Forelimb muscle (tissue), 1 donor: Measurements from ENCODE around the gene RAF1. TPM values are rescaled to one million over a fixed set of nuclear protein-coding genes. Genes with fewer than 3 reads are reported as not detected.
"Not testable (repeated sequence)": the region's sequence is repeated elsewhere in the genome, so short reads cannot be mapped to it uniquely, and the experiment has no call there.

ENCODE experiments used
- DNase-seq: peaks from one replicate; pipeline ENCODE4 v3.0.0-alpha.2; 2013; ENCODE audit warnings: low read depth
- polyA plus RNA-seq: library from polyadenylated mRNA; unstranded; fragments of 120-200 nt; gene quantifications from one replicate; pipeline ENCODE4 v1.2.1, GENCODE V29; 2013; ENCODE audit not compliant: insufficient read length

RAF1 gene
- polyA plus RNA-seq, 1 donor, result 105 TPM

DNA sequence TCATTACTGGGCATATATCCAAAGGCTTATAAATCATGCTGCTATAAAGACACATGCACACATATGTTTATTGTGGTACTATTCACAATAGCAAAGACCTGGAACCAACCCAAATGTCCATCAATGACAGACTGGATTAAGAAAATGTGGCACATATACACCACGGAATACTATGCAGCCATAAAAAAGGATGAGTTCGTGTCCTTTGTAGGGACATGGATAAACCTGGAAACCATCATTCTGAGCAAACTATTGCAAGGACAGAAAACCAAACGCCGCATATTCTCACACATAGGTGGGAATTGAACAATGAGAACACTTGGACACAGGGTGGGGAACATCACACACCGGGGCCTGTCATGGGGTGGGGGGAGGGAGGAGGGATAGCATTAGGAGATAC, 23.1 kb downstream of the RAF1 start:
- not testable (repeated sequence) for DNase-seq

DNA sequence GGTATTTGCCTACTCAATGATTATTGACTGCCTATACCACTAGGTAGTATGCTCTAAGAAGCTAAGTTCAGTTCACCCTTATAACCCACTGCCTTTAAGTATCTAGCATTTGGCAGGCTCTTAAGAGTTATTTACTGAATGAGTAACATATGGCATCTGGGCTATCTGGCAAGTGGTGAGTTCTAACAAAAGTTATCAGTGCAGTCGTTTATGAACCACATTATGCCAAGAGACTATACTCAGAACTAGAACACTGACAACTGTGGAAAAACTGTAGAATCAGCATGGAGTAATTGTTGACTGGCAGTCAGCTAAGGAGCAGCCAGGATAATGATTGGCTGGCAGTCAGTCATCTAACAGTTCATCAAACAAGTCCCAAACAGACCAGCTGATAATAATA, 25.8 kb downstream of the RAF1 start:
- no peak for DNase-seq

- DNase-seq, result no peak
These were observed 30.8 kb downstream of the RAF1 start for GRCh38 chr3:12633108-12633507.

DNA sequence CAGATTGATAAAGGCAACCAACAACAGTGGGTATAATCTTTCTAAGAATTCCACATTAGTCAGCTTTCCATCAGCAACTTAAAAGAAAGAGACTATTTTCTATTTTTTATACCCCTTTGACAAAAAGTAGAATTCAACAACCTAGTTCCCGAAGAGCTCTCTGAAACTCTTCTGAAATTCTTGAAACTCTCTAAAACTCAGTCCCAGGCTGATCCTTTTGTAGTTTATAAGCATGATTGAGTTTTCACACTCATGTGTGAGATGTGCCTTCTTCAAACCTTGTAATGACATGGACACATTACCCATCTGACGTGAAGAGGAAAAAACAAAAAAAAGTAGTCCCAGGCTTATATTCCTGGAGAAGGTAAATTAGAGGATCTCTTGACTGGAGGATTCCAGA, 31.4 kb downstream of the RAF1 start:
- no peak for DNase-seq

- not testable (repeated sequence) for DNase-seq
These were observed 33.1 kb downstream of the RAF1 start for GRCh38 chr3:12630843-12631242.

- no peak for DNase-seq
These were observed 33.6 kb downstream of the RAF1 start for GRCh38 chr3:12630292-12630691.

DNA sequence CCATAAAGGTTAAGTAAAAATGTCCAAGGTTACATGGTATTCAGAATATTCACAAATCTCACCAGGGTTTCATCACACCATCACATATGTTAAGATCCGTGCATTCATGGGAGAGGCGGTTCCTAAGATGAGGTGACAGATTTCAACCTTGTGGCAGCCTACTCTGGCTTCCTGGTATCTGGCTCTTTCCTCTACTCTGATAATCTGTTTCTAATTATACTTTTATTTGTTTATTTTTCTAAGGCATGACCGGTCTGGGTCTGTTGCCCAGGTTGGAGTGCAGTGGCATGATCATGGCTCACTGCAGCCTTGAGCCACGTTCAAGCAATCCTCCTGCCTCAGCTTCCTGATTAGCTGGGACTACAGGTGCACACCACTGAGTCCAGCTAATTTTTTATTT, 34.4 kb downstream of the RAF1 start:
- no peak for DNase-seq

DNA sequence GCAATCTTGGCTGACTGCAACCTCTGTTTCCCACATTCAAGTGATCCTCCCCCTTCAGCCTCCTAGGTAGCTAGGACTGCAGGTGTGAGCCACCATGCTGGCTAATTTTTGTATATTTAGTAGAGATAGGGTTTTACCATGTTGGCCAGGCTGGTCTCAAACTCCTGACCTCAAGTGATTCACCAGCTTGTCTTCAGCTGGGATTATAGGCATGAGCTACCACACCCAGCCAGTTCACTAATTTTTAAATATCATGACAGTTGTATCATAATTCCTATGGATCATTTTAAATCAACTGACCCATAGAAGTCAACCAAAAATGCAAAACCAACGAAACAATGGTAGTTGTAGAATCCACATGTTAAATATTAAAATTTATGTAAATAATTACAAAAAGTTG, 35.1 kb downstream of the RAF1 start:
- no peak for DNase-seq

DNA sequence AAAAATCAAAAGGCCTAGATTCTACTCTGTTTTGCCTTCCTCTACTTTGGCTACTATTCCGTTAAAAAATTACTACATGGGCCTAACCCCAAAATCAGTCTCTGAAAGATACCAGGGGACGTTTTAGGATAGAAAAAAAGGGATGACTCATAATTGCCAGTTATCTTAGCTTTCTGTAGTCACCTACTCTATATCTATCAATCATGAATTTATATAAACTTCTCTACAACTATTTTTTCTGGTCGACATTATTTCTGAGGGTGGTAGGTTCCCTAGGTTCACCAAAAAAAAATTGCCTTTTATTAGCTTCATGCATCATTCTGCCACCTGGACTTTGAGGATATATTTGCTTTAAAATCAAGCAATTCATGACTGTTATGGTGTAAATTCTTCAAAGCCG, 36.5 kb downstream of the RAF1 start:
- no peak for DNase-seq

DNA sequence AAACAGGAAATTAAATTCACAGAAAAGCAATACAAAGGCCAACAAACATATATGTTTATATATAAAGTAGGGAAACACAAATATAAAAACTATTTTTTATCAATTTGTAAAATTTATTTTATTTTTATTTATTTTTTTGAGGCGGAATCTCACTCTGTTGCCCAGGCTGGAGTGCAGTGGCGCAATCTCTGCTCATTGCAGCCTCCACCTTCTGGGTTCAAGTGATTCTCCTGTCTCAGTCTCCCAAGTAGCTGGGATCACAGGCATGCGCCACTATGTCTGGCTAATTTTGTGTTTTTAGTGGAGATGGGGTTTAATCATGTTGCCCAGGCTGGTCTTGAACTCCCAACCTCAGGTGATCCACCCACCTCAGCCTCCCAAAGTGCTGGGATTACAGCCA, 39.0 kb downstream of the RAF1 start:
- not testable (repeated sequence) for DNase-seq

GRCh38 chr3:12624056-12624455, 39.9 kb downstream of the RAF1 start:
- no peak for DNase-seq

GRCh38 chr3:12622335-12622734, 41.6 kb downstream of the RAF1 start:
- no peak for DNase-seq

GRCh38 chr3:12620729-12621128, 43.2 kb downstream of the RAF1 start:
- DNase-seq, result no peak

DNA sequence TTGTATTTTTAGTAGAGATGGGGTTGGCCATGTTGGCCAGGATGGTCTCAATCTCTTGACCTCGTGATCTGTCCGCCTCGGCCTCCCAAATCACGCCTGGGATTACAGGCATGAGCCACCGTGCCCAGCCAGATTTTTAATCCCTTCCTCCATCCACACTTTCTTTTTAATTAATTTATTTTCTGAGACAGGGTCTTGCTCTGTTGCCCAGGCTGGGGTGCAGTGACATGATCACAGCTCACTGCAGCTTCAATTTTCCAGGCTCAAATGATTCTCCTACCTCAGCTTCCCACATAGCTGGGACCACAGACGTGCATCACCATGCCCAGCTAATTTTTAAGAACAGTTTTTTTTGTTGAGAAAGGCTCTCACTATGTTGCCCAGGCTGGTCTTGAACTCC, 43.6 kb downstream of the RAF1 start:
- no peak for DNase-seq

- DNase-seq, result no peak
These were observed 45.5 kb downstream of the RAF1 start for GRCh38 chr3:12618426-12618825.

GRCh38 chr3:12615266-12615665, 48.7 kb downstream of the RAF1 start:
- no peak for DNase-seq

- DNase-seq, result no peak
These were observed 50.7 kb downstream of the RAF1 start for GRCh38 chr3:12613250-12613649.

GRCh38 chr3:12612514-12613226, 51.2 kb downstream of the RAF1 start:
- DNase-seq, result no peak

GRCh38 chr3:12611117-12611516, 52.8 kb downstream of the RAF1 start:
- DNase-seq, result no peak

- DNase-seq, result no peak
These were observed 55.5 kb downstream of the RAF1 start for GRCh38 chr3:12608376-12608775.

- no peak for DNase-seq
These were observed 59.9 kb downstream of the RAF1 start for GRCh38 chr3:12603969-12604368.

- DNase-seq, result no peak
These were observed 62.8 kb downstream of the RAF1 start for GRCh38 chr3:12601072-12601471.

DNA sequence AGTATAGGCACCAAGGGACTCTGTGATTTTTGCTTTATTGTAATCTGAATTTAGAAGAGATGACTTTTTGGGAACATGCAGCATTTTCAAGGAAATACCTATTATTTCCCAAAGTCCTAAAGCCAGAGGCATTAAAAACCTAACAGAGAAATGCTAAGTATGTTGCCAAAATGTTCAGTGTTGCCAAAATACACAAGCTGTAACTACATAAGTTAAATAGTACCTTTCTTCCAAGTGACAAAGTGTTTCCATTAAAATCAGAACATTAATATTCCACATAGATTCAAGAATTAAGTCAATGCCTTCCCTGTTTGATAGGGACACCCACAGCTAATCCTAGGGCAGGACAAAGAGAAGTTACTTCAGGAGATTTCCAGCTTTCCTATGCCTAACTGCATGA, 65.0 kb downstream of the RAF1 start:
- DNase-seq, result no peak

DNA sequence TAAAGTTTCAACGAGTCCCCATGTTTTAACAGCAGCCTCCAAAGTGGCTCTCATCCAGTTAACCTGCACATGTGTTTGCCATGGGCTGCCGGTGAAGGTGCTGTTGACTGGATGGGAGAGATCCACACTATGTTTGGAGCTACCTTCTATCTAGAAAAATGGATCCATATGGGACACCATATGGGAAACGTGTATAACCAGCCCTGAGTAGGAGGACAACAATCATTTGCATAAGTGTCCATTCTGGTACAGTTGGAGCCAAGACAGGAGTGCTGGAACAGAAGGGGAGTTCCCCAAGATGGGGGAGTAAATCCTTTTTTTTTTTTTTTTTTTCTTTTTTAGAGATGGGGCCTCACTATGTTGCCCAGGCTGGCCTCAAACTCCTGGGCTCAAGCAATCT, 70.4 kb downstream of the RAF1 start:
- DNase-seq, result no peak
